CD4-positive, alpha-beta memory T cell (primary cell): ENCODE data around the gene FERMT3. TPM values are rescaled to one million over a fixed set of nuclear protein-coding genes. Genes with fewer than 3 reads are reported as not detected.

Source experiments
- CTCF ChIA-PET: fragments of 350-600 bp; sonication (Branson Sonifier 250); formaldehyde crosslinking; loops from one replicate; lab custom pipeline; 2021; ENCODE audit warnings: inconsistent platforms; ENCODE audit not compliant: partially characterized antibody; lab: Charles Lee
- POLR2A ChIA-PET: fragments of 350-600 bp; sonication (Branson Sonifier 250); formaldehyde crosslinking; loops from one replicate; lab custom pipeline; 2021; ENCODE audit not compliant: partially characterized antibody; lab: Charles Lee
- DNase-seq, 5 donors: peaks; one replicate each; pipeline versions ENCODE4 v3.0.0 to v3.0.0-alpha.2; 2020 to 2022; ENCODE audit warnings: mixed read lengths in 1 of 5
- H3K27ac ChIP-seq: one replicate; pipeline ENCODE4 v1.7.0; 2013; ENCODE audit warnings: low read depth, low read length
- H3K27me3 ChIP-seq: 2 replicates; pipeline ENCODE4 v1.7.0; 2013; ENCODE audit warnings: mild to moderate bottlenecking, low read length, moderate library complexity; ENCODE audit not compliant: insufficient read depth
- H3K36me3 ChIP-seq: 2 replicates; pipeline ENCODE4 v1.7.0; 2013; ENCODE audit warnings: mild to moderate bottlenecking, low read length, moderate library complexity; ENCODE audit not compliant: insufficient read depth
- H3K4me1 ChIP-seq: 2 replicates; pipeline ENCODE4 v1.7.0; 2013; ENCODE audit warnings: mild to moderate bottlenecking, low read length, moderate library complexity; ENCODE audit not compliant: insufficient read depth
- H3K4me3 ChIP-seq, 2 donors: one replicate each; pipeline ENCODE4 v1.7.0; 2013; ENCODE audit warnings: low read length in 2 of 2, mild to moderate bottlenecking in 1 of 2
- H3K9me3 ChIP-seq, 2 donors: one replicate each; pipeline ENCODE4 v1.7.0; 2013; ENCODE audit warnings: low read length in 2 of 2, control low read depth in 1 of 2; ENCODE audit not compliant: control insufficient read depth in 1 of 2
- H3K27ac Mint-ChIP-seq, 7 donors: one replicate each; pipeline ENCODE4 v1.8.0; 2020 to 2021; ENCODE audit warnings: mixed read lengths in 7 of 7, mild to moderate bottlenecking in 6 of 7, inconsistent platforms in 3 of 7, moderate library complexity in 3 of 7
- H3K27me3 Mint-ChIP-seq, 2 donors: one replicate each; pipeline ENCODE4 v1.8.0; 2020 to 2021; ENCODE audit warnings: mixed read lengths in 2 of 2
- H3K36me3 Mint-ChIP-seq, 2 donors: one replicate each; pipeline ENCODE4 v1.8.0; 2020 to 2021; ENCODE audit warnings: mixed read lengths in 2 of 2, inconsistent platforms in 1 of 2, mild to moderate bottlenecking in 1 of 2
- H3K4me1 Mint-ChIP-seq, 4 donors: one replicate each; pipeline ENCODE4 v1.8.0; 2020 to 2021; ENCODE audit warnings: mixed read lengths in 4 of 4, mild to moderate bottlenecking in 1 of 4
- H3K4me3 Mint-ChIP-seq, 8 donors: one replicate each; pipeline ENCODE4 v1.8.0; 2020 to 2021; ENCODE audit warnings: mixed read lengths in 8 of 8, mild to moderate bottlenecking in 7 of 8, moderate library complexity in 6 of 8, inconsistent platforms in 3 of 8
- H3K9me3 Mint-ChIP-seq, 8 donors: one replicate each; pipeline ENCODE4 v1.8.0; 2020 to 2021; ENCODE audit warnings: mixed read lengths in 8 of 8, mild to moderate bottlenecking in 5 of 8, inconsistent platforms in 3 of 8, moderate library complexity in 1 of 8
- intact Hi-C: fragments of 100-400 bp; cut with micrococcal nuclease; formaldehyde crosslinking; loops from one replicate; pipeline ENCODE4 v1.15.1; 2023
- polyA plus RNA-seq, 2 donors: library from polyadenylated mRNA; unstranded; fragments of 300-500 nt; fragmentation: Illumina TruSeq; gene quantifications; one replicate each; pipeline ENCODE4 v1.2.3, GENCODE V29; 2021
- total RNA-seq, 2 experiments: library from RNA; stranded (reverse); gene quantifications; one replicate each; pipeline ENCODE4 v1.2.3, GENCODE V29; 2021

The FERMT3 gene
- total and polyA plus RNA-seq, 4 experiments from 2014 or later: 149 to 202 (median 175) TPM

DNA sequence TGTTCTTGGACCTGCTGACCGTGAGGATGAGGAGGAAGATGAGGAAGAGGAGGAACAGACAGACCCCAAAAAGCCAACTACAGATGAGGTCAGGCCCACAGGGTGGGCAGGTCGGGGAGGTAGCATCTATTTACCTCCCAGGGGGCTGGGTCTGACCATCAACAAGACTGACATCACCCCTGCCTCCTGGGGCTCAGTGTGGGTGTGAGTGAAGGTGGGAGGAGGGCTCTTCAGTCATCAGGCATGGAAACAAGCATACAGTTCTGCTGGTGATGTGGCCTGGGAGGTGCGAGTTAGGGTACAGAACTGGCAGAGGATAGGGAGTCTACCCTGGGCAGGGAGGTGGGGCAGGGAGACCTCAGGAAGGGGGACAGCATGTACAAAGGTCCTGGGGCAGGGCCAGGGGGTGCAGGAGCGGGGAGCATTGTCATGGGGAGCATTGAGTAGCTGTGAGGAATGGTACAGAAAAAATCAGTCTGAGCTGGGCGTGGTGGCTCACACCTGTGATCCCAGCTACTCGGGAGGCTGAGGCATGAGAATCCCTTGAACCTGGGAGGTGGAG lies 53.7 kb downstream of the FERMT3 start:
- Histone ChIP-seq H3K36me3 (peaks cover 8% of the 10 kb centered on the region), H3K9me3 (no peaks in the 10 kb centered on the region), H3K4me3 (no peak overlapping the region), H3K27ac (no peak overlapping the region), H3K27me3 (no peaks in the 10 kb centered on the region), H3K4me1 (no peaks in the 10 kb centered on the region)
- H3K4me1 Mint-ChIP-seq: peaks cover 1 to 8% (median 5%) of the 10 kb centered on the region in 4 donors
- peaks cover 10 to 13% of the 10 kb centered on the region in 2 donors for H3K36me3 Mint-ChIP-seq
- peak overlapping the region in 2 of 7 donors; percentile 12 to 37 for H3K27ac Mint-ChIP-seq
- intact Hi-C loops: no loop called here
- POLR2A ChIA-PET: interaction anchor here (1.0 to 1.6 kb wide), 2 partner anchors 10 to 53 kb away, joined by 3 to 7 read pairs; partner anchors contain the start of gene FERMT3
- no peaks in the 10 kb centered on the region for H3K27me3 Mint-ChIP-seq
- DNase-seq: no peak
- no peak overlapping the region for H3K4me3 Mint-ChIP-seq
- no peaks in the 10 kb centered on the region for H3K9me3 Mint-ChIP-seq
- CTCF ChIA-PET: interaction anchor here (0.8 to 1.9 kb wide), 2 partner anchors 9 to 11 kb away, joined by 3 to 5 read pairs; partner anchors contain the start of gene PLCB3

DNA sequence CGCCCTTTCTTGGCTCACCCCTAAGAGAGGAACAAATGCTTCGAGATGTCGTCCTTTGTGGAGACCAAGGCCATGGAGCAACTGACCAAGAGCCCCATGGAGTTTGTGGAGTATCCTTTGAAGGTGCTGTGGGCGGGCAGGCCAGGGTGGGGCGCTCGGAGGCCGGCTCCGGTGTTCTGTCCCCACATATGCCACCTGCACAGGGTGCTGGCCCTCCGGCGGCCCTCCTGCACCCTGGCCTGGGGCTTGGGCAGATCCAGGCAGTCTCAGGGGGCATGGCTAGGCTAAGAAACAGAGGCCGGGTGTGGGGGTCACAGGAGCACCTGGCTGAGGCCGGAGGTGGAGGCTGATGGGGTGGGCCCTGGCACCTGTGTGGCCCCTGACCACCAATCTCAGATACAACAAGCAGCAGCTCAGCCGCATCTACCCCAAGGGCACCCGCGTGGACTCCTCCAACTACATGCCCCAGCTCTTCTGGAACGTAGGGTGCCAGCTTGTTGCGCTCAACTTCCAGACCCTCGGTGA lies 55.1 kb downstream of the FERMT3 start:
- Histone ChIP-seq H3K27ac (no peak overlapping the region), H3K27me3 (no peaks in the 10 kb centered on the region), H3K4me3 (no peak overlapping the region), H3K36me3 (peaks cover 5% of the 10 kb centered on the region), H3K9me3 (no peaks in the 10 kb centered on the region), H3K4me1 (no peaks in the 10 kb centered on the region)
- H3K36me3 Mint-ChIP-seq: peaks cover 10 to 12% of the 10 kb centered on the region in 2 donors
- intact Hi-C loops: no loop called here
- H3K4me3 Mint-ChIP-seq: no peak overlapping the region
- DNase-seq: no peak
- H3K27me3 Mint-ChIP-seq: no peaks in the 10 kb centered on the region
- CTCF ChIA-PET: interaction anchor here (1.6 to 1.9 kb wide), 2 partner anchors 10 to 43 kb away, joined by 4 to 5 read pairs; partner anchors contain the start of gene PLCB3
- H3K9me3 Mint-ChIP-seq: no peaks in the 10 kb centered on the region
- H3K27ac Mint-ChIP-seq: no peak overlapping the region
- peaks cover 1 to 8% (median 5%) of the 10 kb centered on the region in 4 donors for H3K4me1 Mint-ChIP-seq
- POLR2A ChIA-PET: interaction anchor here (1.6 kb wide), 1 partner anchor 8 kb away, joined by 7 read pairs; no protein-coding TSS in a partner anchor

DNA sequence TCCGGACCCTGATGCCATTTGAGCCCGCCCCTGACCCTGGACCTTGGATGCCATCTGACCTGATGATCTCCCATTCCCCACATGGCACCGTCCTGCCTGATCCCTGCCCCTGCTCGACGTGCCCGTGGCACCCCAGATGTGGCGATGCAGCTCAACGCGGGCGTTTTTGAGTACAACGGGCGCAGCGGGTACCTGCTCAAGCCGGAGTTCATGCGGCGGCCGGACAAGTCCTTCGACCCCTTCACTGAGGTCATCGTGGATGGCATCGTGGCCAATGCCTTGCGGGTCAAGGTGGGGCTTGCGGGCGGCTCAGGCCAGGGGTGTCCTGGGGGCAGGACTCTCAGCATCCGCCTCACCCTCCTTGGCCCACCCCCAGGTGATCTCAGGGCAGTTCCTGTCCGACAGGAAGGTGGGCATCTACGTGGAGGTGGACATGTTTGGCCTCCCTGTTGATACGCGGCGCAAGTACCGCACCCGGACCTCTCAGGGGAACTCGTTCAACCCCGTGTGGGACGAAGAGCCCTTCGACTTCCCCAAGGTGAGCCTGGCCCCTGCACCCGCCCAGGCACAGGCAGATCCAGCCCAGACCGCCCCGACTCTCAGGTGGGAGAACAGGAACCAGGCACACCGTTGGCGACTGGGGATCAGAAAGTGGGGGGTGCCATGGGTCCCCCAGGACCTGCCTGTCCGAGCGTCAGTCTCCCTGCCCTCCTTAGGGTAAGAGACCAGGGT lies 55.9 kb downstream of the FERMT3 start:
- Histone ChIP-seq H3K4me3 (no peak overlapping the region), H3K27ac (no peak overlapping the region), H3K4me1 (no peaks in the 10 kb centered on the region), H3K27me3 (no peaks in the 10 kb centered on the region), H3K9me3 (no peaks in the 10 kb centered on the region), H3K36me3 (peaks cover 5% of the 10 kb centered on the region)
- Mint-ChIP-seq H3K36me3 (peaks cover 10% of the 10 kb centered on the region in 2 donors), H3K4me3 (no peak overlapping the region), H3K27me3 (no peaks in the 10 kb centered on the region), H3K9me3 (no peaks in the 10 kb centered on the region), H3K4me1 (peaks cover 1 to 8% (median 5%) of the 10 kb centered on the region in 4 donors), H3K27ac (no peak overlapping the region)
- no peak for DNase-seq
- ChIA-PET POLR2A (no interaction called here), CTCF (interaction anchor here (0.8 to 3.6 kb wide), 5 partner anchors 8 to 42 kb away, joined by 3 to 16 read pairs (median 4); partner anchors contain the start of gene PLCB3)
- intact Hi-C loops: no loop called here

DNA sequence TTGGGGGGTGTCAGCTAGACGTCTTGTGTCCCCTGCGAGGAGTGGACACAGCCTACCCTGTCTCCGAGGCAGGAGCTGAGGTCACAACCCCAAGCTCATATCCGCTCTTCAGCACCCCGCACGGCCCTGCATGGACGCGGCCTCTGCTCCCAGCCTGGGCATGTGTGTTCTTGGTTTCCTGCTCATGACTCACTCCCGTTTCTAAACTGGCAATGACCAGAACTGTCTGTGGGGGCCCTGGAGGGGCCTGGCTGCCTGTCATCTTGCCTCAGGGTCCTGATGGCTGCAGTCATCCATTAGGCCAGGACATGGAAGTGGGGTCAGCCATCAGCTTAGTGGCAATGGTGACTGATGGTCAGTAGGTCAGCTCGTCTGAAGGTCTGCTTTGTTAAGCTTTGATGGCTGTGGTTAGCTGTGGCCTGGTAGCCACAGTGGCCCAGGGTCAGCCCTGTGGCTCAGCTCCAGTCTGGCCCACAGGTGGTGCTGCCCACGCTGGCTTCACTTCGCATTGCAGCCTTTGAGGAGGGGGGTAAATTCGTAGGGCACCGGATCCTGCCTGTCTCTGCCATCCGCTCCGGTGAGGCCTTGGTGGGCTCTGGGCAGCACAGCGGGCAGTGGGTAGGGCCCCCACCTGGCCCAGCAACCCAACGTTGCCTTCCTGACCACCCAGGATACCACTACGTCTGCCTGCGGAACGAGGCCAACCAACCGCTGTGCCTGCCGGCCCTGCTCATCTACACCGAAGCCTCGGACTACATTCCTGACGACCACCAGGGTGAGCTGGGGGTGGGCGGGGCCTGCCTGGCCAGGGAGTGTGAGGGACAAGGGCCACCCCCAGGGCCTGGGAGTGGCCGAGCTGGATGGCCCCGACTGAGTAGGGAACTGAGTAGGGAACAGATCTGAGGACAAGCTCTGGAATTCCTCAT lies 56.8 kb downstream of the FERMT3 start:
- CTCF ChIA-PET: interaction anchor here (0.6 to 3.6 kb wide), 6 partner anchors 9 to 627 kb away, joined by 3 to 16 read pairs (median 4); partner anchors contain the start of gene PLCB3
- Histone ChIP-seq H3K4me1 (peaks cover 6% of the 10 kb centered on the region), H3K36me3 (peaks cover 5% of the 10 kb centered on the region), H3K27me3 (no peaks in the 10 kb centered on the region), H3K4me3 (no peak overlapping the region), H3K27ac (no peak overlapping the region), H3K9me3 (no peaks in the 10 kb centered on the region)
- Mint-ChIP-seq H3K4me1 (peaks cover 2 to 14% (median 8%) of the 10 kb centered on the region in 4 donors), H3K27ac (peak overlapping the region in 1 of 7 donors; percentile 60), H3K4me3 (peak overlapping the region in 1 of 8 donors; percentile 45), H3K27me3 (no peaks in the 10 kb centered on the region), H3K36me3 (peaks cover 6 to 10% of the 10 kb centered on the region in 2 donors), H3K9me3 (no peaks in the 10 kb centered on the region)
- no peak for DNase-seq
- POLR2A ChIA-PET: interaction anchor here (1.9 kb wide), 1 partner anchor 58 kb away, joined by 8 read pairs; the partner anchor contains the start of gene FERMT3
- intact Hi-C loops: no loop called here

DNA sequence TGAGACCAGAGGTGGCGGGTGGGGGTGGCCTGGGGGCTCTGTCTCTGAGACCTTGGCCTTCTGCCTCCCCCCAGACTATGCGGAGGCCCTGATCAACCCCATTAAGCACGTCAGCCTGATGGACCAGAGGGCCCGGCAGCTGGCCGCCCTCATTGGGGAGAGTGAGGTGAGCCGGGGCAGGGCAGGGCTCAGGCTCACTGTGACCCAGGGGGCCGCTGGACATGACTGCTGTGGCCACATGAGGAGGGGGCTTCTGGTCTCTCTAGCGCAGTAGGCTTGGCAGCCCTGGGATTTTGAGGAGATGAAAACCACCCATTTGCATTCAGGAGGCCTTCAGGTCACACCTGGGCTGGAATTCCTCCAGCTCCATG lies 57.4 kb downstream of the FERMT3 start:
- no peak overlapping the region for H3K27ac ChIP-seq
- H3K36me3 Mint-ChIP-seq: peaks cover 8 to 10% of the 10 kb centered on the region in 2 donors
- no peaks in the 10 kb centered on the region for H3K27me3 ChIP-seq
- peaks cover 6 to 20% (median 13%) of the 10 kb centered on the region in 4 donors for H3K4me1 Mint-ChIP-seq
- no peaks in the 10 kb centered on the region for H3K27me3 Mint-ChIP-seq
- H3K9me3 Mint-ChIP-seq: no peaks in the 10 kb centered on the region
- intact Hi-C loops: no loop called here
- H3K27ac Mint-ChIP-seq: no peak overlapping the region
- peaks cover 13% of the 10 kb centered on the region for H3K4me1 ChIP-seq
- H3K4me3 ChIP-seq: no peak overlapping the region
- H3K4me3 Mint-ChIP-seq: no peak overlapping the region
- POLR2A ChIA-PET: interaction anchor here (1.3 to 1.9 kb wide), 2 partner anchors 38 to 58 kb away, joined by 3 to 8 read pairs; partner anchors contain the start of genes FERMT3, NUDT22 and TRPT1
- peaks cover 5% of the 10 kb centered on the region for H3K36me3 ChIP-seq
- DNase-seq: no peak
- CTCF ChIA-PET: interaction anchor here (0.6 to 3.6 kb wide), 4 partner anchors 13 to 626 kb away, joined by 4 to 16 read pairs (median 6); partner anchors contain the start of gene PLCB3
- no peaks in the 10 kb centered on the region for H3K9me3 ChIP-seq

DNA sequence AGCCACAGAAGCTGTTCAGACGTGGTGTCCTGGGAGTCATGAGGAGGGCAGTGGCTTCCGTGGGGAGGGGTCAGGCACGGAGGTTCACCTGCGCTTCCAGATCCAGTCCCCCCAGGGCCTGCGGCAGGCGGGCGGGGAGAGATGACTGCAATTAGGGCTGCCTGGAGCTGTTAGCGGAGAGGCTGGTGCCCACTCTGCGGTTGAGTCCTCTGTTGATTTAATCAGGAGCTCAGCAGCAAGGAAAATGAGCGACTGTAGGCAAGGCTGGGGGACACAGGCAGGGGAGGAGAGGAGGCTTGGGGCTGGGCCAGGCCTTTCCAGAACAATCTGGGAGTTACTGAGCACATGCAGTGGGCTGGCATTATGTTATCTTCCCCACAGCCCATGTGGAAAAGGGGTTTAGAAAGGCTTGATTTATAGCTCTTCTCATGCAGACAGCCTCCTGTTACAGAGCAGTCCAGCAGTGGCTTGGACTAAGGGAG lies 57.9 kb downstream of the FERMT3 start:
- intact Hi-C loops: no loop called here
- POLR2A ChIA-PET: interaction anchor here (1.3 to 1.9 kb wide), 4 partner anchors 18 to 59 kb away, joined by 3 to 8 read pairs (median 4); partner anchors contain the start of genes FERMT3, NUDT22, PPP1R14B and PRDX5
- Mint-ChIP-seq H3K4me3 (no peak overlapping the region), H3K4me1 (peaks cover 8 to 22% (median 14%) of the 10 kb centered on the region in 4 donors), H3K27me3 (no peaks in the 10 kb centered on the region), H3K36me3 (peaks cover 7 to 8% of the 10 kb centered on the region in 2 donors), H3K27ac (no peak overlapping the region), H3K9me3 (no peaks in the 10 kb centered on the region)
- H3K9me3 ChIP-seq: no peaks in the 10 kb centered on the region
- H3K4me3 ChIP-seq: no peak overlapping the region
- DNase-seq: no peak
- peaks cover 15% of the 10 kb centered on the region for H3K4me1 ChIP-seq
- peaks cover 5% of the 10 kb centered on the region for H3K36me3 ChIP-seq
- no peaks in the 10 kb centered on the region for H3K27me3 ChIP-seq
- CTCF ChIA-PET: interaction anchor here (0.6 to 3.6 kb wide), 6 partner anchors 13 to 626 kb away, joined by 3 to 16 read pairs (median 4); partner anchors contain the start of gene PLCB3
- H3K27ac ChIP-seq: no peak overlapping the region
